Uterine smooth muscle cell (primary cell): ENCODE data around the gene SLC38A2. TPM values are rescaled to one million over a fixed set of nuclear protein-coding genes. Genes with fewer than 3 reads are reported as not detected.

ENCODE experiments used
- total RNA-seq: library from RNA; depleted of rRNA; stranded (reverse); fragments of >200 nt; gene quantifications from 2 replicates; pipeline ENCODE4 v1.2.3, GENCODE V29; 2014

The SLC38A2 gene
- 637 and 811 TPM in 2 replicates for total RNA-seq

GRCh38 chr12:46372544-46373300 is at the start of gene SLC38A2:
Gene SLC38A2, minus strand, starts transcription at chr12:46372773. Its CDS starts 1,480 bp downstream, at chr12:46371293.

Other genes with a start within 250 kb of the SLC38A2 start
- 82.0 and 114 TPM in 2 replicates for gene SLC38A1, start 103.7 kb downstream of the SLC38A2 start, total RNA-seq